H9 (cell line): Measurements from ENCODE around the gene GAD1. TPM values are rescaled to one million over a fixed set of nuclear protein-coding genes. Genes with fewer than 3 reads are reported as not detected.

Experiments
- DNase-seq: peaks from one replicate; pipeline ENCODE4 v3.0.0-alpha.2; 2017
- H2AFZ ChIP-seq: one replicate; pipeline ENCODE4 v1.6.1; 2013; ENCODE audit warnings: mild to moderate bottlenecking, low read length, control low read depth, moderate library complexity
- H2AK5ac ChIP-seq: 2 replicates; pipeline ENCODE4 v1.6.1; 2013; ENCODE audit warnings: low read length, control low read depth, mixed read lengths; ENCODE audit not compliant: insufficient read length
- H2BK120ac ChIP-seq: one replicate; pipeline ENCODE4 v1.6.1; 2013; ENCODE audit warnings: low read depth, mild to moderate bottlenecking, low read length, control low read depth, inconsistent platforms; ENCODE audit not compliant: poor library complexity, severe bottlenecking
- H2BK12ac ChIP-seq: 2 replicates; pipeline ENCODE4 v1.6.1; 2013; ENCODE audit warnings: low read length, control low read depth, mixed read lengths, low read depth; ENCODE audit not compliant: insufficient read length
- H2BK15ac ChIP-seq: 2 replicates; pipeline ENCODE4 v1.6.1; 2013; ENCODE audit warnings: low read depth, low read length, control low read depth
- H2BK20ac ChIP-seq: one replicate; pipeline ENCODE4 v1.6.1; 2013; ENCODE audit warnings: low read depth, mild to moderate bottlenecking, low read length, control low read depth, inconsistent platforms; ENCODE audit not compliant: poor library complexity, severe bottlenecking
- H2BK5ac ChIP-seq: 2 replicates; pipeline ENCODE4 v1.6.1; 2013; ENCODE audit warnings: low read length, control low read depth, mixed read lengths; ENCODE audit not compliant: insufficient read length
- H3K14ac ChIP-seq: 2 replicates; pipeline ENCODE4 v1.6.1; 2013; ENCODE audit warnings: low read length, control low read depth; ENCODE audit not compliant: insufficient read depth
- H3K18ac ChIP-seq: 2 replicates; pipeline ENCODE4 v1.6.1; 2013; ENCODE audit warnings: low read depth, mild to moderate bottlenecking, mixed read lengths, low read length, control low read depth; ENCODE audit not compliant: insufficient read length
- H3K23ac ChIP-seq: 2 replicates; pipeline ENCODE4 v1.6.1; 2013; ENCODE audit warnings: low read length, control low read depth, mixed read lengths, low read depth; ENCODE audit not compliant: insufficient read length
- H3K23me2 ChIP-seq: 2 replicates; pipeline ENCODE4 v1.6.1; 2013; ENCODE audit warnings: low read depth, mild to moderate bottlenecking, mixed read lengths, low read length, control low read depth; ENCODE audit not compliant: insufficient read length, poor library complexity, severe bottlenecking
- H3K27ac ChIP-seq: 2 replicates; pipeline ENCODE4 v1.5.1; 2013; ENCODE audit warnings: low read length, control low read depth, mixed read lengths, low read depth; ENCODE audit not compliant: insufficient read length
- H3K27me3 ChIP-seq: 2 replicates; pipeline ENCODE4 v1.6.1; 2013; ENCODE audit warnings: low read length, control low read depth, inconsistent platforms; ENCODE audit not compliant: insufficient read depth
- H3K4ac ChIP-seq: 2 replicates; pipeline ENCODE4 v1.6.1; 2013; ENCODE audit warnings: low read depth, mild to moderate bottlenecking, control low read depth, inconsistent platforms, low read length, moderate library complexity
- H3K4me1 ChIP-seq: 2 replicates; pipeline ENCODE4 v1.6.1; 2013; ENCODE audit warnings: low read length, control low read depth, inconsistent platforms; ENCODE audit not compliant: insufficient read depth
- H3K4me2 ChIP-seq: 2 replicates; pipeline ENCODE4 v1.6.1; 2013; ENCODE audit warnings: low read length, control low read depth, mixed read lengths; ENCODE audit not compliant: insufficient read length, insufficient read depth
- H3K56ac ChIP-seq: 2 replicates; pipeline ENCODE4 v1.6.1; 2013; ENCODE audit warnings: low read depth, mild to moderate bottlenecking, mixed read lengths, low read length, control low read depth; ENCODE audit not compliant: insufficient read length
- H3K79me1 ChIP-seq: 2 replicates; pipeline ENCODE4 v1.6.1; 2013; ENCODE audit warnings: low read depth, mild to moderate bottlenecking, moderate library complexity, low read length, control low read depth, inconsistent platforms; ENCODE audit not compliant: insufficient read depth, poor library complexity, severe bottlenecking
- H3K79me2 ChIP-seq: 2 replicates; pipeline ENCODE4 v1.6.1; 2013; ENCODE audit warnings: low read length, control low read depth, inconsistent platforms; ENCODE audit not compliant: insufficient read depth
- H3K9ac ChIP-seq: 2 replicates; pipeline ENCODE4 v1.6.1; 2013; ENCODE audit warnings: low read length, control low read depth, mixed read lengths; ENCODE audit not compliant: insufficient read length; ENCODE audit errors: extremely low read depth
- H3K9me3 ChIP-seq: one replicate; pipeline ENCODE4 v1.6.1; 2013; ENCODE audit warnings: low read depth, low read length, inconsistent platforms; ENCODE audit not compliant: control insufficient read depth
- H3T11ph ChIP-seq: one replicate; pipeline ENCODE4 v1.6.1; 2013; ENCODE audit warnings: mild to moderate bottlenecking, low read length, control low read depth, inconsistent platforms
- H4K20me1 ChIP-seq: one replicate; pipeline ENCODE4 v1.6.1; 2013; ENCODE audit not compliant: control insufficient read depth, insufficient read length, insufficient read depth
- H4K5ac ChIP-seq: 2 replicates; pipeline ENCODE4 v1.6.1; 2013; ENCODE audit warnings: low read depth, mild to moderate bottlenecking, mixed read lengths, low read length, control low read depth; ENCODE audit not compliant: insufficient read length
- H4K8ac ChIP-seq: replicated peaks from 2 replicates; pipeline ENCODE4 v1.6.1; 2013; ENCODE audit warnings: low read length, control low read depth, mixed read lengths, low read depth; ENCODE audit not compliant: insufficient read length
- H4K91ac ChIP-seq: 2 replicates; pipeline ENCODE4 v1.6.1; 2013; ENCODE audit warnings: low read depth, mild to moderate bottlenecking, moderate library complexity, mixed read lengths, low read length, control low read depth; ENCODE audit not compliant: insufficient read length
- H3K27ac Mint-ChIP-seq, 3 experiments: 2 replicates in 2 of 3; 3 replicates in 1 of 3; pipeline ENCODE4 v1.8.0; 2020 to 2021; ENCODE audit warnings: mixed read lengths in 3 of 3, mild to moderate bottlenecking in 1 of 3, moderate library complexity in 1 of 3
- H3K27me3 Mint-ChIP-seq: 2 replicates; pipeline ENCODE4 v1.8.0; 2021; ENCODE audit warnings: low read depth, mild to moderate bottlenecking, moderate library complexity, mixed read lengths
- H3K36me3 Mint-ChIP-seq, 3 experiments: 2 replicates in 2 of 3; 3 replicates in 1 of 3; pipeline ENCODE4 v1.8.0; 2020 to 2021; ENCODE audit warnings: low read depth in 3 of 3, mixed read lengths in 3 of 3; ENCODE audit not compliant: insufficient read depth in 1 of 3
- H3K4me1 Mint-ChIP-seq, 2 experiments: 2 replicates each; pipeline ENCODE4 v1.8.0; 2020; ENCODE audit warnings: mixed read lengths in 2 of 2
- H3K4me3 Mint-ChIP-seq, 2 experiments: 2 replicates in 1 of 2; 3 replicates in 1 of 2; pipeline ENCODE4 v1.8.0; 2020 to 2021; ENCODE audit warnings: mild to moderate bottlenecking in 2 of 2, mixed read lengths in 2 of 2, moderate library complexity in 1 of 2
- H3K9me3 Mint-ChIP-seq, 2 experiments: 2 replicates in 1 of 2; 3 replicates in 1 of 2; pipeline ENCODE4 v1.8.0; 2020; ENCODE audit warnings: mild to moderate bottlenecking in 2 of 2, mixed read lengths in 2 of 2, moderate library complexity in 1 of 2
- WGBS: extraction: QIAGEN DNeasy Blood & Tissue Kit; methylation state at CpG from one replicate; pipeline ENCODE4 v1.1.7; 2013; ENCODE audit warnings: missing lambda C conversion rate, low lambda C conversion rate, mixed read lengths; ENCODE audit not compliant: insufficient read length; ENCODE audit errors: extremely low coverage; 5-methylcytosine and 5-hydroxymethylcytosine counted together
- total RNA-seq: library from RNA; stranded (reverse); gene quantifications from 2 replicates; pipeline ENCODE4 v1.2.1, GENCODE V29; 2021
- TF ChIP-seq, protein P1 (sequence below): fragments of 200-600 bp; sonication (generic); conservative IDR thresholded peaks from 3 replicates; pipeline ENCODE4 v1.8.0; 2021; ENCODE audit warnings: antibody characterized with exemption, mild to moderate bottlenecking

The GAD1 gene
- total RNA-seq, 1 experiment from 2014 or later, result 1.8 TPM

DNA sequence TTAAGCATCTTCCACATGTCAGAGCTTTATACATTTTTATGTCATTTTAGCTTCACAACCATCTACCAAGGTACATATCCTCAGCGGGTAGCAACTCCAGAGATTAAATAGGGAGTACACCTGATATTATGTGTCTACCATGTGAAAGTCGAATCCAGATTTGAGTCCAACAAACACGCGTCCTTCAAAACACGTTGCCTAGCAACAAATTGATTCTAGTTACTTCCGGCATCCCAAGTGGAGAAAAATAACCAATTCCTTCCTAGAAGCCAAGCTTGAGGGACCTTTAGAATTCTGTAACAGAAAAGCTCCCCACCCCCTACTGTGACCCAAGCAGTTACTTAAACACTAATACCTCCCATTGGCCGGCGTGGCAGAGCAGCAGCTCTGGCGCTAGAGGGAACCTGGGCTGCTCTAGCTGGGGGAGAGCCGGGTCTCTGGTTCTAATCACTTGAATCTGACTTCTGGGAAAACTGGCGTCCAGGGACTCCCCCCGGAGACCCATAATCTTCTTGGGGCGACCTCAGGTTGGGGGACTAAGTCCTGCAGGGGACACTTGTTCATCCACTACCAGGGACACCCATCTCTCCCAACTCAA lies 46.6 kb upstream of the GAD1 start, which contains the start of gene ERICH2:
ERICH2 (plus strand) TSS at position 371 of the 598 bp plus-strand sequence. CDS start 304 bp downstream, outside the sequence.
- WGBS, result no CpG with 5 or more reads among the region's 13 CpGs
- Mint-ChIP-seq H3K36me3 (no peaks in the 10 kb centered on the region; a peak in 1 of 7 replicates), H3K4me1 (peaks cover 24 to 27% of the 10 kb centered on the region in 2 experiments), H3K27me3 (peaks cover 7% of the 10 kb centered on the region), H3K4me3 (peak within 1 kb of the TSS; percentile 78 to 92), H3K9me3 (peaks cover 0 to 3% of the 10 kb centered on the region in 2 experiments; a peak in 1 of 5 replicates), H3K27ac (peak within 1 kb of the TSS; percentile 89 to 95 (median 94))
- peak within 1 kb of the TSS; percentile 12 for H3K9ac ChIP-seq
- H3K79me2 ChIP-seq, result no peaks in the 10 kb centered on the region
- H4K5ac ChIP-seq, result no peak within 1 kb of the TSS
- H3K79me1 ChIP-seq, result no peaks in the 10 kb centered on the region
- peak within 1 kb of the TSS; percentile 75 for H3K18ac ChIP-seq
- no peaks in the 10 kb centered on the region for H3K4me1 ChIP-seq
- H3K14ac ChIP-seq, result no peak within 1 kb of the TSS; the same call in 1 of the 2 replicates
- no peak within 1 kb of the TSS for H3T11ph ChIP-seq
- no peak within 1 kb of the TSS for H4K91ac ChIP-seq
- no peak within 1 kb of the TSS for H2BK15ac ChIP-seq
- DNase-seq, result peak; percentile 79
- H3K56ac ChIP-seq, result no peak within 1 kb of the TSS
- H2BK12ac ChIP-seq, result no peak within 1 kb of the TSS
- no peak within 1 kb of the TSS for H3K27ac ChIP-seq
- no peaks in the 10 kb centered on the region for H3K9me3 ChIP-seq
- TF ChIP-seq, protein P1, sequence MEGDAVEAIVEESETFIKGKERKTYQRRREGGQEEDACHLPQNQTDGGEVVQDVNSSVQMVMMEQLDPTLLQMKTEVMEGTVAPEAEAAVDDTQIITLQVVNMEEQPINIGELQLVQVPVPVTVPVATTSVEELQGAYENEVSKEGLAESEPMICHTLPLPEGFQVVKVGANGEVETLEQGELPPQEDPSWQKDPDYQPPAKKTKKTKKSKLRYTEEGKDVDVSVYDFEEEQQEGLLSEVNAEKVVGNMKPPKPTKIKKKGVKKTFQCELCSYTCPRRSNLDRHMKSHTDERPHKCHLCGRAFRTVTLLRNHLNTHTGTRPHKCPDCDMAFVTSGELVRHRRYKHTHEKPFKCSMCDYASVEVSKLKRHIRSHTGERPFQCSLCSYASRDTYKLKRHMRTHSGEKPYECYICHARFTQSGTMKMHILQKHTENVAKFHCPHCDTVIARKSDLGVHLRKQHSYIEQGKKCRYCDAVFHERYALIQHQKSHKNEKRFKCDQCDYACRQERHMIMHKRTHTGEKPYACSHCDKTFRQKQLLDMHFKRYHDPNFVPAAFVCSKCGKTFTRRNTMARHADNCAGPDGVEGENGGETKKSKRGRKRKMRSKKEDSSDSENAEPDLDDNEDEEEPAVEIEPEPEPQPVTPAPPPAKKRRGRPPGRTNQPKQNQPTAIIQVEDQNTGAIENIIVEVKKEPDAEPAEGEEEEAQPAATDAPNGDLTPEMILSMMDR, result peak; percentile 37; the same call in 2 of the 3 replicates
- no peak within 1 kb of the TSS for H2BK20ac ChIP-seq
- no peaks in the 10 kb centered on the region for H3K23me2 ChIP-seq
- no peak within 1 kb of the TSS for H2AK5ac ChIP-seq
- H4K20me1 ChIP-seq, result no peaks in the 10 kb centered on the region
- H4K8ac ChIP-seq, result no peak within 1 kb of the TSS
- H2BK120ac ChIP-seq, result no peak within 1 kb of the TSS
- H3K27me3 ChIP-seq, result no peaks in the 10 kb centered on the region
- H3K4ac ChIP-seq, result no peak within 1 kb of the TSS
- no peak within 1 kb of the TSS for H3K23ac ChIP-seq
- no peak within 1 kb of the TSS for H2AFZ ChIP-seq
- H2BK5ac ChIP-seq, result no peak within 1 kb of the TSS
- H3K4me2 ChIP-seq, result peak within 1 kb of the TSS; percentile 69
